Epithelial cell of proximal tubule (primary cell): ENCODE measurements around the gene NAV2. TPM values are rescaled to one million over a fixed set of nuclear protein-coding genes. Genes with fewer than 3 reads are reported as not detected.

Experiments used
- DNase-seq: peaks from one replicate; pipeline ENCODE4 v3.0.0-alpha.2; 2011; ENCODE audit warnings: low read depth
- H3K4me3 ChIP-seq: 2 replicates; pipeline ENCODE4 v1.5.1; 2011; ENCODE audit warnings: low read depth, mild to moderate bottlenecking, low read length
- total RNA-seq: library from RNA; depleted of rRNA; stranded (reverse); fragments of >200 nt; gene quantifications from 2 replicates; pipeline ENCODE4 v1.2.3, GENCODE V29; 2015
- TF ChIP-seq, protein P1 (sequence below): conservative IDR thresholded peaks from 2 replicates; pipeline ENCODE4 v1.5.1; 2012; ENCODE audit warnings: low read depth, mild to moderate bottlenecking, low read length

The NAV2 gene
- total RNA-seq, 1 donor from 2014 or later, result 19.0 TPM

DNA sequence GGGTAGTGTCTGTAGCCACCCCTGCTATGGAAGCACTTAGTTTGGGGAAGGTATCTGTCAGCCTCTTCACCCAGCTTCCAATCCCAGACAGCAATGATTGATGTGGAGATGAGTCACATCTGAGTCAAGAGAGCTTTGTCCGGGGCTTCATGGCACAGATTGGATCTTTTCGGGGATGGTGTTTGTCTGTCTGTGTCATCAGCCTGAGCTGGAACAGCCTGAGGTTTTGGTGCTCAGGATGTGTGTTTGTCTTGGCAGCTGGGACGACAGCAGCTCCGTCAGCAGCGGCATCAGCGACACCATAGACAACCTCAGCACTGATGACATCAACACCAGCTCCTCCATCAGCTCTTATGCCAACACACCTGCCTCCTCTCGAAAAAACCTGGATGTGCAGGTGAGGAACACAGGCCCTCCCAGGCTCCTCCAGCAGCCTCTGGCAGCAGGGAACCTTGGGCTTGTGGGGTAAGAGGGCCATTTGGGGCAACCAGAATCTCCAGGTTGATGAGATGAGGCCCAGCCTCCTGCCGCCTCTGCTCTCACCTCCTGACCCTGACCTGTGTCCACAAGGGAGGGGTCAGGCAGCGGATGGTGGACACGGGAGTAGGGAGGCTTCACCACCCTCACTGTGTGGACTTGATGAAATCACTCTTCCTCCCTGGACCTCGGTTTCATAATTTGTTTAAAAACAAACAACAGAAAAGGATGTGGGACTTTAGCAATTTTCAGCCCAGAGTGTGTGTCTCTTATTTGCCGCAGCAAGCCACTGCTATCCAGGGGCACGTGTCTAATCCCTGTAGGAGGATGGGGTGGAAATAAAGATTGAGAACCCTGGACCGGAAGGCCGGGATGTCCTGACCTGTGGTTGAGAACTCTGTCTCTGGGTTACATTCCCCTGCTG is 323.3 kb downstream of the NAV2 start:
- H3K4me3 ChIP-seq, result no peak overlapping the region
- TF ChIP-seq, protein P1, sequence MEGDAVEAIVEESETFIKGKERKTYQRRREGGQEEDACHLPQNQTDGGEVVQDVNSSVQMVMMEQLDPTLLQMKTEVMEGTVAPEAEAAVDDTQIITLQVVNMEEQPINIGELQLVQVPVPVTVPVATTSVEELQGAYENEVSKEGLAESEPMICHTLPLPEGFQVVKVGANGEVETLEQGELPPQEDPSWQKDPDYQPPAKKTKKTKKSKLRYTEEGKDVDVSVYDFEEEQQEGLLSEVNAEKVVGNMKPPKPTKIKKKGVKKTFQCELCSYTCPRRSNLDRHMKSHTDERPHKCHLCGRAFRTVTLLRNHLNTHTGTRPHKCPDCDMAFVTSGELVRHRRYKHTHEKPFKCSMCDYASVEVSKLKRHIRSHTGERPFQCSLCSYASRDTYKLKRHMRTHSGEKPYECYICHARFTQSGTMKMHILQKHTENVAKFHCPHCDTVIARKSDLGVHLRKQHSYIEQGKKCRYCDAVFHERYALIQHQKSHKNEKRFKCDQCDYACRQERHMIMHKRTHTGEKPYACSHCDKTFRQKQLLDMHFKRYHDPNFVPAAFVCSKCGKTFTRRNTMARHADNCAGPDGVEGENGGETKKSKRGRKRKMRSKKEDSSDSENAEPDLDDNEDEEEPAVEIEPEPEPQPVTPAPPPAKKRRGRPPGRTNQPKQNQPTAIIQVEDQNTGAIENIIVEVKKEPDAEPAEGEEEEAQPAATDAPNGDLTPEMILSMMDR, result no peak
- no peak for DNase-seq

DNA sequence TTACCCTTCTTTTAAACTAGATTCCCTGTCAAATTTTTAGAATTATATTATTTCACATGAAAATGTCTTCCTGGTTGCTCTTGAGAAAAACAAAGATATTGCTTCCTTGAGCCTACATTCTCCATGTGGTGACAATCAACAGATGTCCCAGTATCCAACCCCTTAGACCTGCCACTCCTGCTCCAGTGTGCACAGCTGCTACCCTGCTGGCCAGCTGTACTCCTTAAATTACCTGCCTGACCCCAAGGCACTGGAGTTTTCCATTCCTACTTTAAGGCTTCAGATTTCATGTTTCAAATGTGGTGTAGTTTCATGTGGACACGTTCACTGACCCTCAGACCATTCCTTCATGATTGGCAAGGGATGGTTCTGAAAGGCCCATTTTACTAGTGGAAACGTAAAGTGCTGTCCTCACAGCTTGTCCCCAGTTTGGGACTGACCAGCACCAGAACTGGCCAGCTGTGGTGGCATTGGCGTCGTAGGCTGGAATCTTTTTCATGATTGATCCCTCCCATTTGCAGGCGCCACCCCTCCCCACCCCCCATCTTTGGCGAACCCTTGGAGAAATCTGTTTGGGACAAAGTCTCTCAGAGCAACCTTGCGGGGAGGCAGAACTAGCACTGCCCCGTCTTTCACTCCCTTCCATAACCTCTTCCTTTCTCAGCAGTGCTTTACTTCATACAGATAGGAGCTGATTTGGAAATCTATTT is 324.1 kb downstream of the NAV2 start:
- DNase-seq, result no peak
- H3K4me3 ChIP-seq, result no peak overlapping the region
- TF ChIP-seq, protein P1, result no peak

DNA sequence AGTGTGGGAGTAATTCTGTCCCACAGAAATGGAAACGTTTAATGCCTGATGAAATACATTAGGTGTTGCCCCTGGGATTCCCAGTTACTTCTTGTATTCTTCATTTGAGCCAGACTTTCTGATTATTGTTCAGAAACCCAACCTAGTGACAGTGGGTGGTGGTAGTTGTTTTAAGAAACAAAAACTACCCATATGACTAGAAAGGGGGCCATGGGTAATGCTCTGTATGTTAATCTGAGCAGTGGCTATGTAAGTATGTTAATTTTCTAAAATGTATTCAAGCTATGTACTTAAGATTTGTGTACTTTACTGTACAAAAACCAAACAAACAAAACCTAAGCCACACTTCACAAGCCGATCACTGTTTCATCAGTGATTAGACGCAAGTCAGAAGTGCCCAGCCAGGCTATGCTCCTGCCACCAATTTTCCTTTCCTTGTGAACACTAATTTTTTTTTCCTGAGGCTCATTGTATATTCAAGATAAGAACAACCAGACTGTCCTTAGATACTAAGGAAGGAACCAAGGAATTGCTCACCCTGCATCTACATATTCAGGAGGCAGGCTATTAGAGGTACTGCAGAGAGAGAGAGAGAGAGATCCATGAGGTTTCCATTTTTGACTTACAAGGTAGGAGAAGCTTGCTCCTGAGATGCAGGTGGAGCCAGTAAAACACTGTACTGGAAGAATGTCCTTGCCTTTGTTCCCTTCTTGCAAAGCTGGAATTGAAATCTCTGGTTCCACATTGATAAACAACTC is 324.9 kb downstream of the NAV2 start:
- TF ChIP-seq, protein P1, result no peak
- no peak for DNase-seq
- H3K4me3 ChIP-seq, result no peak overlapping the region

DNA sequence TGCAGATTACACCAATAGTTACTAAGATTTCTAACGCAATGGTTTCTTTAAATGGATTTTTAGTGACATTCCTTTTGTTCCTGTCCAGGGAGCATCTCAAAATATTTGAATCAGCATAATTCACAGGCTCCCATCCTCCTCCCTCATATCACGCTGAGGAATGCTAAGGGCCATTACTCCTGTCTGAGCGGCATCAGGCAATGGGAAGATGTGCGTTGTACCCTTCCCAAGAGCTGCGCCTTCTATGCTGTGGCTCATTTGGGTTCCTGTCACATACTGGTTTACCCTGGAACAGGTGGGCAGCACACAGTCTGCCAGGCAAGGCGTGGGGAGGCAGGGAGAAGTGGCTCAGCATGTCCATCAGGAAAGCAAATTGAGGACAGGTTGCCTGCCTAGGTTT is 325.8 kb downstream of the NAV2 start:
- DNase-seq, result no peak
- no peak overlapping the region for H3K4me3 ChIP-seq
- TF ChIP-seq, protein P1, result no peak

- TF ChIP-seq, protein P1, result no peak
- no peak for DNase-seq
- H3K4me3 ChIP-seq, result no peak overlapping the region
Measured at GRCh38 chr11:20038972-20039371, 326.3 kb downstream of the NAV2 start.

GRCh38 chr11:20041499-20041898 is 328.9 kb downstream of the NAV2 start:
- H3K4me3 ChIP-seq, result no peak overlapping the region
- TF ChIP-seq, protein P1, result no peak
- peak; percentile 50 for DNase-seq
